Left hindlimb (tissue), 1 donor: Measurements from ENCODE around the gene NT5DC4.

Experiments
- DNase-seq: peaks from one replicate; pipeline ENCODE4 v3.0.0-alpha.2; 2018

Gene NT5DC4

GRCh38 chr2:112788653-112789052 lies 67.8 kb downstream of the NT5DC4 start:
- no peak for DNase-seq
